Activated CD4-positive, alpha-beta T cell treated with anti-CD3 and anti-CD28 coated beads, Interleukin-2, amount 50 U/mL, for 1 hour (primary cell): ENCODE data around the gene PSMC1.
"Not testable (repeated sequence)": the region's sequence is repeated elsewhere in the genome, so short reads cannot be mapped to it uniquely, and the experiment has no call there.

Source experiments
- DNase-seq: peaks from one replicate; pipeline ENCODE4 v3.0.0-alpha.2; 2020

The PSMC1 gene

DNA sequence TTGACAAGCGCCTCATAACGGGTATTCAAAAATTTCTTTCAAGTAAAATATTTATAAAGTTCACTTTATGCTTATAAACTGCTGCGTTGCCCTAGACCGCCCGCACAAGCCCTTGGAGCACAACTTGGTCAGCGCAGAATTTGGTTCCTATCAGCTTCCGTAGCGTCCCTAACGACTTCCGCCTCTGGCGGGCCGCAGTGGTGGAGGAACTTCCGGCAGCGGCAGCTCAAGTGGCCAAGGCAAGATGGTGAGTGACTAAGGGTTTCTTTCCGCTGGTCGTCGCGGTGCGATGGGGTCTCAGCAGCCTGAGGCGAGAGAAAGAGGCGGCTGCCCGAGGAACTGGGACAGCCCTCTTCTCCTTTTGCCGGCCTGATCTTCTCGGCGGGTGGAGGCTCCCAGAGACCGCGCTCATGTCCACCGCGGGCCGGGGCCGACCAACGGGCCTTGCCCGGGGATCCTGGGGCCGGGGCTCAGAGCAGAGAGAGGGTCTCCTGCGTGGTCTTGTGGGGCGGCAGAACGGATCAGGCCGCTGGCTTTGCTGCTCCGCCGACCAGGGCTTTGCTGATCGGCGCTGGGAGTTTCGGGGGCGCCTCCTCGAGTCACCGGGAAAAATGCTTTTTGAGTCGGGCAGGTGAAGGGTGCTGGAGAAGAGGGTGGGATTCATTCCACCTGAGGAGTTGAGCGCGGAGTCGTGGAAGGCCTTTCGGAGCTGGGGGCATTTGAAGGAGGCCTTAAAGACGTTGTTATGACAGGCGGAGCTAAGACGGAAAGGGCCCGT is at the start of gene PSMC1:
TSS of gene PSMC1 (plus strand) at position 200 of the 778 bp plus-strand sequence. CDS start at position 245, 45 bp downstream.
- DNase-seq = peak; percentile 84

DNA sequence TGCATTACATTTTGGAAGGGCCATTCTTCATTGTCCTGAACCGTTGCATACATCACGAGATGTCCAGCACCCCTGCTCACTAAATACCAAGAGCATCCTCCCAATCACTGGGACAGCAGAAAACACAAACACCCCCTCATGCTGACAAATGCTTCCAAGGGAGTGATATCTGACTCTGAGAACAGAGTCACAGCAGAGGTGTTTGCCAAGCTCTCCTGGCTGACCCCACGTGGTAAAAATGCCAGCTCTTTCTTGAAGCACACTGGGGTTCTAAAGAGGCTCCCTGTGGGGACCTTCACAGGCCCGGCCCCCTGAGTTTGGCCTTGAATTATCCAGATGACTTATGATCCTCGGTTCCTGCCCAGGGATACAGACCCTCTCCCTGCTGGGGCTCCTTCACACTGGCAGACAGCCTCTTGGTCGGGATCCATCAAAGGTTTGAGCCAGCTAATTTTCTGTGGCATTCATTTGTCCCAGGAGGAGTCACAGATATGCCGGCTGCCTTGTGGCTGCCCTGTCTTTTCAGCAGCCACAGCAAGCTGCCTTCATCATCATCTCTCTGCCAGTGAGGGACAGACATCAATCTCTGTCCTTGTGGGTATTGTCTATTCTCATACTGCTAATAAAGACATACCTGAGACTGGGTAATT is 43.1 kb upstream of the PSMC1 start:
- no peak for DNase-seq

DNA sequence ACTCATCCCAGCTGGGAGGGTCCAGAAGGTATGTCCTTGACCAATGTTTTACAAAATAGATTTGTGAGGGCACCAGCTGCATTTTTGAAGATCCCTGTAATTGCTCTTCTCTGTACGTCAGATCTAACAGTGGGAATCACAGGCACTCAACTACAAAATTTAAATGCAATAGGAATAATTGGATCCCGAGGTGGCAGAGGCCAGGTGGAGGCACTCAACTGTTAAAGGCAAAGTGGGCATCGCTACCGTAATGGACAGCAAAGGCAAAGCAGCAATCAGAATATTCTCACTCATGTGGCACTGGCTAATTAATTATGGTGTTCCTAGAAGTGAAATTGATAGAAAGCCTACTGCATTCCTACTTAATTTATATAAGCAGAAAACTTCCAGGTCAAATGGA is 27.9 kb upstream of the PSMC1 start:
- DNase-seq = no peak

DNA sequence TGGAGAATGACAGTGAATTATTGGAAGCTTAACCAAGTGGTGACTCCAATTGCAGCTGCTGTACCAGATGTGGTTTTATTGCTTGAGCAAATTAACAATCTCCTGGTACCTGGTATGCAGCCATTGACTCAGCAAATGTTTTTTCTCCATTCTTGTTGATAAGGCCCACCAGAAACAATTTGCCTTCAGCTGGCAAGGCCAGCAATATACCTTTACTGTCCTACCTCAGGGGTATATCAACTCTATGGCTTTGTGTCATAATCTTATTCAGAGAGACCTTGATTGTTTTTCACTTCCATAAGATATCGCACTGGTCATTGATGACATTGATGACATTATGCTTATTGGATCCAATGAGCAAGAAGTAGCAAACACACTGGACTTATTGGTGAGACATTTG is 26.4 kb upstream of the PSMC1 start:
- DNase-seq = not testable (repeated sequence)

DNA sequence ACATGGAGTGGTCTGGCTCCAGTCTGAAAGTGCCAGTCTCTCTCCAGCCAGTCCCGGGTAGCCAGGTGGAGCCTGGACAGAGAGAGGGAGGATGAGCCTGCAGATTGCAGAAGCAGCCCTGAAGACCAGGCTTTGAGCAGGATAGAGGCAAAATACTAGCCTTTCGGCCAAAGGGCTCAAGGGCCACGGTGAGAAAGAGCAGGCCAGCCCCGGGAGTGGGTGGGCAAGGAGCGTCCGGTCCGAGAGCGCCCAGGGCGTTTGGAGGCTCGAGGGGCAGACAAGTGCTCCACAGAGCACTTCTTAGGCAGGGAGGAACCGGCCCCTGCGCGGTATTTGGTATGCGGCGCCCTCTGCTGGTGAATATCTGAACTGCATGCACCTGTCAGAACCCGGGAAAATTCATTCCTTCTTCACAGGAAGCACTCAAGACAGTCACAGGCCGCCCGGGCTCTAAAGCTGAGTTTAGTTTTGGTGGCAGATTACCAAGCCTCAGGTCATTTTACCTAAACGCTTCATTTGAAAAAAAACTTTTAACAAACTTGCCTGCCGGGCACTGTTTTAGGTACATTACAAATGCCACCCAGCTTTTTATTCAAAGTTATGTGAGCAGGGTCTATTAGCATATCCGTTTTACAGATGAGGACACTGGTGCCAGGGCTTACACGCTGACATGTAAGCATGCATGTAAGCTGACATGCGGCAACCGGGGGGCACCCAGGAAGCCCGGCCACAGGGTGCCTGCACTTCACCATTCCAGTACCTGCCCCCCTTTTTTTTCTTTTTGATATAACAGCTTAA is 21.0 kb upstream of the PSMC1 start:
- peak; percentile 58 for DNase-seq

DNA sequence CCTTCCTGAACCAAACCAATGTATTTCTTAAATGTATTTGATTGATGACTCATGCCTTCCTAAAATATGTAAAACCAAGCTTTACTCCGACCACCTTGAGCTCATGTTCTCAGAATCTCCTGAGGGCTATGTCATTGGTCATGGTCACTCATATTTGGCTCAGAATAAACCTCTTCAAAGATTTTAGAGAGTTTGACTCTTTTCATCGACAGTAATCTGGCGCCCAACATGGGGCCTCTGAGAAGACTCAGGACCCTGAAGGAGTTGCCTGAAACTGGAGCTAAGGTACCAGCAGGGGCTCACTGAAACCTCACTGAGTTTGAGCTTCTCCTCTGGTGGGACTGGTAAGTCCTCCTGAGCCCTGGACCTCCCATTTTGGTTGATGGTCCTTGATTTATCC is 17.2 kb upstream of the PSMC1 start:
- DNase-seq = no peak

DNA sequence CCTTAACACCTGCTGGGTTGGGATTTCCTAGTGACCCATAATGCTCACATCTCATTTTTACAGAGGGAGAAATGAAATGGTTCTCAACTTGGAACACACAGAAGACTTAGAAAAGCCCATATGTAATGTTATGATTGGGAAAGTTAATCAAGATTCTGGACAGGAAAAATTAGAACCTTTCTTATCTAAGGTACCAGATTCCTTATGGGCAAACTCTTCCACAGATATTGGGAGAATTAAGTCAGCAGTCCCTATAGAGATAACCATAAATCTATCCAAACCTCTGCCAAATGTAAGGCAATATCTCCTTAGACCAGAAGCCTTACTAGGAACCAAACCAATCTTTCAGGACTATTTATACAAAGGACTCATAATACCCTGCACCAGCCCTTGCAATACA is 13.9 kb upstream of the PSMC1 start:
- no peak for DNase-seq

DNA sequence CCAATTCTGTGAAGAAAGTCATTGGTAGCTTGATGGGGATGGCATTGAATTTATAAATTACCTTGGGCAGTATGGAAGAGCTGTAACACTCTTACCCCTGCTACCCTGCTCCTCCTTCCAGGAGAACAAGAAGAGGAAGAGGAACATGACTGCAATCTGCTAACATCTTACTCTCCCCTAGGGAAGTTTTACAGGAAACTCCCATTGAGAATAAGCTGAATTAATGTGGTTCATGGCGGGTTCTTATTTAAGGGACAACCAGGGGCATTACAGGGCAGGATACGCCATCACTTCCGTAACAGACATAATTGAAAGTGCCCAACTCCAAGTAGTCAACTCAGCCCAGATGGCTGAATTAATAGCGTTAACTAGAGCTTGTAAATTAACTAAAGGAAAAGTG is 9.4 kb upstream of the PSMC1 start:
- no peak for DNase-seq

DNA sequence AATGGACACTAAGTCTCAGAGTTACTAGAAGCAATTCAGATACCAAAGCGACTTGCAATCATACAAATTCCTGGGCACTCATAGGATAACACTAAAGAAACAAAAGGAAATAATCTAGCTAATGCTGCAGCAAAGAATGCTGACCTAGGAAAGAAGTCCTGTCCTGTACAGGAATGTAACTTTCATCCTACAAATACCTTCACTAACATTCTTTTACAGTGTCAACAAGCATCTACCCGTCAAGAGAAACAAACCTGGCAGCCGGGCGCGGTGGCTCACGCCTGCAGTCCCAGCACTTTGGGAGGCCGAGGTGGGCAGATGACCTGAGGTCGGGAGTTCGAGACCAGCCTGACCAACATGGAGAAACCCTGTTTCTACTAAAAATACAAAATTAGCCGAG is 8.9 kb upstream of the PSMC1 start:
- DNase-seq = not testable (repeated sequence)

DNA sequence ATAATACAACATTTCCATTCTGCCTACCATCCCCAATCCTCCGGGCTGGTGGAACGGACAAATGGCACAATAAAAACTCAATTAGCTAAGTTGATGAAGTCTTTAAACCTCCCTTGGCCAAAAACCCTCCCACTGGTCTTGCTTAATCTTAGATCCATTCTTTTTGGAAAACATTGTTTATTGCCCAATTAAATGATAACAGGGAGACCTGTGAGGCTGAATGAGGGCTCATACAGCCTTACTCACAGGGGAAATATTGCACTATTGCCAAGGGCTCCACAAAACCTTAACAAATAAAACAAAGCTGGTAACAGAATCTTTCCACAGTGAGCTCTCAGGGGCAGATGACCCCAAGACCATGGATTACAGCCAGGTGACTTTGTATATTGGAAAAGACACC is 7.8 kb upstream of the PSMC1 start:
- DNase-seq = no peak

DNA sequence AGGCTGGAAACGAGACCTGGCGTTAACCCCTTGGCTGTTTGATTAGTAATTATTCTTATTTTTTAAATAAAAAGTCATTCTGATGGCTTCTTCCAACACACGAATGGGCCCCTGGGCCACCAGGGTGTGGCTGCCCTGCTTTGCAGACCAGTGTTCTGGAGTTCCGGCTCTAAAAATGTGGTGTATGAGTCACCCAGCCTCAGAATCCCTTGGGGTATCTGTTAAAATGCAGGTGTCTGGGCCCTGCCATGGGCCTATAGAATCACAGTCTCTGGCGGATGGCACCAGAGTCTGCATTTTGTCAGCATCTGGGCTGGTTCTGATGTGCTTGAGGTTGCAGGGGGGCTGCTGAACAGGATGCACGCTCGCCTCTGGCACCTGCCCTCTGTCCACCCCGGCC is 2.5 kb upstream of the PSMC1 start:
- no peak for DNase-seq

DNA sequence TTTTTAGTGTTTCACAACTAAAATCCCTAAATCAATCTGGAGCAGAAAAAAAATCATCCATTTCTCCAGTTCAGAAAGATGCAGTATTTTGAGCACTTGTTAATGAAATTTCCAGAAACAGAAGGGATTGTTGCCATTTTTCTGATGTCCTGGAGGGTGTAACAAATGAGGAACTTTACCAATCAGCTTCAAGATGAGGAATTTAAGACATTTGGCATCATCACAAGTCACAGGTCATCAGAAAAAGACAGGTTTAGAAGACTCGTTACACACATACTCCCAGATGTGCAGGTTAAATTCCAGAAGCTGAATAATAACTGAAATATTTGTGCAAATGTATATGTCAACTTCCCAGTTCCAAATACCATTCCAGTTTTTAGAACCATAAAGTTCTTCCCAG is 482 bp upstream of the PSMC1 start:
- DNase-seq = no peak

DNA sequence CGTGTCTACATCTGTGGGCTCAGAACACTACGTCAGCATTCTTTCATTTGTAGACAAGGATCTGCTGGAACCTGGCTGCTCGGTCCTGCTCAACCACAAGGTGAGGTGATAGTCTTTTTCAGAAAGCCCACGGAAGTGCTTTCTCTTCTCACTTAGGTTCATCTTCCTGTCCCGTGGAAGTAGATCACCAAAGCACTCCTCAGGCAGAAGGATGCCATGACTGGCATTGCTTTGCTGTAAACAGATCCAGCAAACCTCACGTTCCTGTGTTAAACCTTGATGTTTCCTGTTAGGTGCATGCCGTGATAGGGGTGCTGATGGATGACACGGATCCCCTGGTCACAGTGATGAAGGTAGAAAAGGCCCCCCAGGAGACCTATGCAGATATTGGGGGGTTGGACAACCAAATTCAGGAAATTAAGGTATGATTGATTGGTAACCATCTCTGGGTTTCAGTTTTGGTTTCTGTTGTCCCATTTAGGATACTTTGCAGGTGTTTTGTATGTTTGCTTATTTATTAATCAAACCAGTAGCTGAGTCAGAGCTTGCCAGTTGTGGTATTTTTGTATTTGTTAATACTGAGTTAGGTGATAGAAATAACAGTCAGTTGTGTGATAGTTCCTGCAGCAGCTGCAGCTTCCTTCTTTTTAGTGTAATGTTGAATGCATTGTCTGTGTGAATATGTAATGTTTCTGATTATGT is 7.5 kb downstream of the PSMC1 start:
- no peak for DNase-seq

DNA sequence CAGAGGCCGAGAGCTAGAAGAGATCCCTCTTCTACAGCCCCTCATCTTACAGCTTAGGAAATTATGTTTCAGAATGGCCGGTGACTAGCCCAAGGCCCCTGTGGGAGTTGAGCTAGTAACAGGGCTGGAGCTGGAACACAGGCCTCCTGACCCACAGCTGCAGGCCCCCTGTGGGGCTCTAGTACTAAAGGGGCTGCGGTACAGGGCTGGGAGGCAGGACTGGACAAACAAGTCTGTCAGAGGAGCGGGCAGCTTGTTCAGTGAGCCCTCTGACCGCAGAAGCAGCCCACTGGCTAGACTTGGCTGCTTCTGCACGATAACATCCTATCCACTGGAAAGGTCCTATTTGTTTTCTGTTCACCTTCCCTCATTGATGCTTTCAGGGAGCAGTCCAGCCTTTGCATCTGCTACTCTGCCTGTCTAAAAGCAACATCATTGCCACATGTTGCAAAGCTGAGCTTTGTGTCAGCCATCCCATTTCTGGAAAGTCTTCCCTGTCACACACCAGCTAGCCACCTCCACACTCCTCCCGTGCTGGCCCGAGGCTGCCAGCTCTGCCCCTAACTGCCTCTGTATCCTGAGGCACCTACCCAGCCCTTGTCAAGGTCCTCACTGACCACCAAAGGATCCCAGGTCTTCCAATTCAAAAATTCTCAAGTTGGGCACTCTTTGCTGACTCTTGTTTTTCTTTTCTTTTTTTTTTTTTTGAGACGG is 10.2 kb downstream of the PSMC1 start:
- DNase-seq = no peak

DNA sequence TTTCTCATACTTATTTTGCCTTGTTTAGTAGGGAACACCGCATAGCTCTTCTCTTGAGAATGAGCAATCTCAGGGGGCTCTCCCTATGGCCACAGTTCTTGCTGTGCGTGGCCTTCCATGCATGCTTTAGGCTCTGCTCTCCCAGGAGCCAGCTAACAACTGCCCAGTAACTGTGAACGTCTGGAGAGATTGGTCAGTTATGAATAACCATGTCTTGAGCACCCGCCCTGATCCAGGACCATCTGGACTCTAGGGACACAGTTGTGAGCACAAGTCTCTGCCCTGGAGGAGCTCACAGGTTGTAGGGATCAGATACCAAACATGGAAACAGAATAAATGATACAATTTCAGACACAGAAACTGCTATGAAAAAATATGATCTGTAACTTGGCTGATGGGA is 12.1 kb downstream of the PSMC1 start:
- DNase-seq = no peak

DNA sequence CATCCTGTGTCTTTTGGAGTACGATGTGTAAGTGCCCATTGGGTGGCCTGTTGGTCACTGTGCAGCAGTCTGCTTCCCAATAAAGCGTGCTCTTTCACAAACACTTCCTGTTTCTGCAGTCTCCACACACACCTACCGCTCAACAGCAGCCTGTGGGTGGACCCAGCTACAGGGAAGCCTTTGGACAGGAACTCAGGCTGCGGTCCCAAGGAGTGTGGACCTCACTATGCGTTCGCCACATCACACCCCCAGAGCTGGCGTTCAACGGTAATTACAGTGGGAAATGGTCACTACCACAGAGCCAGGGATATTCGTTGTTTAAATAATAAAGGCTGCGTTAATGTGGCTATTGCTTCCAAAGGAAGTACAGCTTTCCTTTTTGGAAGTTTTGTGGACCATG is 16.2 kb downstream of the PSMC1 start:
- no peak for DNase-seq

DNA sequence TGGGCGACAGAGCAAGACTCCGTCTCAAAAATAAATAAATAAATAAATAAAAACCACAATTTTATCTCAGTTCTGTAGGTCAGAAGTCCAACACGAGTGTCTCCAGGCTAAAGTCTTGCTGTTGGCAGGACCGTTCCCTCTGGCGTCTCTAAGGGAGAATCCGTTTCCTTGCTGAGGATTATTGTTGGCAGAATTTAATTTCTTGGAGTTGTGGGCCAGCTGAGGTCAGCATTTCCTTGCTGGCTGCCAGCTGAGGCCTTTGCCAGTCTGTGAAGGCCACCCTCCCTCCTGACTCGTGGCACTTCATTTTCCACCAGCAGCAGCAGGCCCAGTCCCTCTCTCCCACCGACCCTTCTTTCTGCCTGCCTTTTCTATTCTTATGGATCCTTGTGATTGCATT is 17.2 kb downstream of the PSMC1 start:
- DNase-seq = no peak

DNA sequence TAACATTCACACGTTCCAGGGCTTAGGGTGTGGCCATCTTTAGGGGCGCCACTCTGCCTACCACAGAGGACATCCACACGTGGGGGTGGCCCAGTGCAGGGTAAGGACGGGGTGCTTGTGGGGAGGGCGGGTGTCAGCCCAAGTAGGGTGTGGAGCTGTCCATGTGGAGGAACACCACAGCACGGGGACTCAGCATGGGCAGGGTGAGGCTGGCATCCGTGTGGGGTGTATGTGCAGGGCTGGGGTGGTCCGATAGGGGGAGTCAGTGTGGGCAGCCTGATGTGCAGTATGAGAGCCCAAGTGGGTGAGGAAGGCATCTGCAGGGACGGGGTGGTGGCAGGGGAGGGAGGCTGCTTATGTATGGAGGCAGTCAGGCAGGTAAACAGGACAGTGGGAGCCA is 17.7 kb downstream of the PSMC1 start:
- DNase-seq = no peak

DNA sequence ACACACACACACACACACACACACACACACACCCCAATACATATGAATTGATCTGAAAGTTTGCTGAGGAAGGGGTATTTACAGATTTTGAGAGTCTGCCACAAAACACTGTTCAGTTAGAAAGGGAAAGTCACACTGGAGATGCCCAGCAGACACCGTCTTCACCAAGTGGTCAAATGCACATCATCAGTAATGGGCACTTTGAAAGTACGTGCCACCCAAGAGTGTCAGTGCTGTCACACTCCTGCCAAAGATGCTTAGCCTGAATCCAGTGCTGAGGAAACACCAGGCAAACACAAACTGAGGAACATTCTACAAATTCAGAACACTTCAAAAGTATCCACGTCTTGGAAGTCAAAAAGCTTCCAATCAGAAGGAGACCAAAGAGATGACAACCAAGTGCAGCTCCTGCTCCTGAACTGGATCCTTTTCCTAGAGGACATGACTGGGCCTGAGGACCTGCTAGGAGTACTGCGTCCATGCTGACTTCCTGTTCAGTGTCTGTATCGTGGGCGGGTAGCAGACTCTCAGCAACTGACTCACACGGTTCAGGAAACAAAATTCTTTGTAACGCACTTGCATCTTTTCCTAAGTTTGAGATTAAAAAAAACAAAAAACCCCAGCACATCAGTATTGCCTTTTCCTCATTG is 18.6 kb downstream of the PSMC1 start:
- no peak for DNase-seq

DNA sequence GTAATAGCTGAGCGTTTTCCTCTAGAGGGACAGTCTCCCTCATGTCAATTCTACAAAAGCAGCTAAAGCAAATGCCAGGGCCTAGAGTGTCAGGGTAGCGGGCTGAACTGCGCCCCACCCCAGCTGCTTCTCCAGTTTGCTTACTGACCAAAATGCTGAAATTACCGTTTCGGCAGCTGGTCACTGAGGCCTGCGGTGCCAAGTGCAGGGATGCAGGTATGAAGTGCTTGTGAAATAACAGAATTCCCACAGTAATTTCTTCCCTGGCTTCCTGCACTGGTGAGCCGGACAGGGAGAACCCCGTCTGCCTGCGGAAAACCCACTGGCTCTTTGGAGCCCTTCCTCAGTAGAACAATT is 19.1 kb downstream of the PSMC1 start:
- DNase-seq = no peak

DNA sequence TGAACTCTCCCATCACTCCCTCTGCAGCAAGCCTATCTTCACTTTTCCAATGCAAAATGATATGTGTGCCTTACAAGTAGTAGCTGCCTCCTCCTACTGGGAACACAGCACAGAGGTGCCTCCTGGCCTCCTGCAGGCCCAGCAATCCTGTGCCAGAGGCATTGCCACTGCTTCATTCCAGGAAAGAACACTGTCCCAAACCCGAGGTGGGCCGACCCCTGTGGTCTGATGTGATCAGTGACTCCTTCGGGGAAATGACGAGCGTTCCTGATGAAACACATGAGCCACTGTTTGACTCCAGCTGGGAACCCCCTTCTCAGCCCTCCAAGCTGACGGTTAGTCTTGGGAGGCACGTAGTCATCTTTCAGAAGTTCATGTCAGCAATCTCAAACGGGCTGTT is 19.5 kb downstream of the PSMC1 start:
- DNase-seq = no peak
